ENCODE measurements around the gene ELFN1.
A peak's percentile ranks its signal among the peaks of the same experiment; 100 is the strongest.

Gene ELFN1

DNA sequence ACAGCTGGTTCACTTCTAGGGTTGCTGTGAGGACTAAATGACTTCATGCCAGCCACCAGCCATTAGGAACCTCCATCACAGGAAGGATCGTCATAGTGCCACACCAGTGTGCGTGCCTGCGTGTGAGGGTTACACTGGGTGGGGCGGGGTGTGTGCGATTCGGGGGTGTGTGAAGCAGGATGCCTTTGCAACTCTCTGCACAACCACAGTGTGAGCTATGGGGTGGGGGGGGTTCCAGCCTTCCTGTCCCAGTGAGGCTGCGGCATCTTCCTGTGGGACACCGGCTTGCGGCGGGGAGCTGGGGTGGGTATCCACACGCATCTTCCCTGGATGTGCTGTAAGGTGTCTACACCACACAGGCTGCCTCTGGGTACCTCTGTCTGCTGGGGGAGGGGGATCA lies 6.9 kb upstream of the ELFN1 start:
- no peak for DNase-seq (ENCODE audit: low read depth in 4 of 4, low spot score in 1 of 4)

DNA sequence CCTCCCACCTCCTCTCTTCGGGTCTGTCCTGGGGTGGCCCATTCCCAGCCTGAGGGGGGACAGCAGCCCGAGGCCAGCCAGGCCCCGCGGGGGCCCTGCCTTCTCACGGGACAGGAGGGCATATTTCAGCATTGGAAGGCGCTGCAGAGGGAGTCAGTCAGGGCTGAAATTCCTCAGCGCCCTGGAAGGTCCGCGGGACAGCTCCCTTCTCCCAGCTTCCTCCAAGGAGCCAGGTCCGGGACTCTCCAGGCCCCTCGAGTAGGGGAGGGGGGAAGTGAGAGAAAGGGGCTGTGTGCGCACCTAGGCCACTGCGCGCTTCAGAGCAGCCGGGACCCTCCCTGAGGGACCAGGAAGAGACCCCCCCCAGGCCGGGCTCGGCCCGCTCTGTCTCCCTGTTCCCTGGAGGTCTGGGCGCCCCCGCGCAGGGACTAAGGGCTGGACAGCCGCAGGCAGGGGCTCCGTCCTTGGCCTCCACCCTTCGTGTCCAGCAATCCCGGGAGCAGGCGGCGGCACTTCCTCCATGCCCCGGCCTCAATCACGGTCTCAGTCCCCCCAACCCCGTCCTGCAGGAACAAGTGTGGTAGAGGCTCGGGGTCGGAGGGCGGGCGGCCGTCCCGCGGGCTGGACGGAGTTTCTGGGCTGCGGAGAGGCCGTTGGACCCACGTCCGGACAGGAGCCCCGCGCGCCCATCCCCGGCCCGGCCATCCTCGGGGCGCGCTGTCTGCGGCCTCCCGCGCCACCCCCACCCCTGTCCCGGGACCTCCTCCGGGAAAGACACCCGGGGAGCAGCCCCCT lies 6.0 kb upstream of the ELFN1 start:
- DNase-seq (ENCODE audit: low read depth in 4 of 4, low spot score in 1 of 4), result no peak

DNA sequence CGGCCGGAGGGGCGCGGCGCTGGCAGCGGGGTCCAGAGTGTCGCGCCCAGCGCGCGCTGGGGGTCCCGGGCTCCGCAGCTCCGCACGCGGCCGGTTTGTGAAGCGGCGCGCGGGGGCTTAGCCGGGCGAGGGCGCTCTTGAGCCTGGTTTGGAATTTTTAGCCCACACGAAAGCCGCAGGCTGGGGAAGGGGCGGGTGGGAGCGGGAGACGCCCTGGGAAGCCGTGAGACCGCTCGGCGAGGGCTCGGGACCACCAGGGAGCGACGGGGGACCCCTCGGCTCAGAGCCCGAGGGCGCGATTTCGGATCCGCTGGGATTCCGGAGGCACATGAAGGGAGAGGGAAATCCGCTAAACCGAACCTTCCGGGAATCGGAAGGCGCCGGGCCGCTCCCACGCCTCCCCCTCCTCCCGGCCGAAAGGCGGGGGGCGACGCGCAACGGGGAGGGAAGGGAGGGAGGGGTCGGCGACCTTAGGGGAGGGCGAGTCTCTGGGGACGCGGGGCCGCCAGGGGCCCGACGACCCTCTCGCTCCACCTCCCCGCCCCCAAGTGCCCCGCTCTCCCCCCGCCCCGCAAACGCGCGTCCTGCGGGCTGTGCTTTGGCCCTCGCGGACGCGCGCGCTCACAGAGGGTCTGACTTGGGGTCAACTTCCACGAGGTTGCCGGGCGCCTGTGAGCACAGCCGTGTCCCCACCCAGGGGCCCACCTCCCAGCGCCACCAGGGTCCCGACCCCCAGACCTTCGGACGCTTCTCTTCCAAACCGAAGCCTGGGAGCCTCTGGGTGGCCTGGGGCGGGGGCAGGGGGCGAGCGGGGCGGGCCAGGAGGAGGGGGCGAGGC lies 5.1 kb upstream of the ELFN1 start:
- peak in 3 of 4 experiments; percentile 25 to 42 (median 42) for DNase-seq (ENCODE audit: low read depth in 4 of 4, low spot score in 1 of 4)

DNA sequence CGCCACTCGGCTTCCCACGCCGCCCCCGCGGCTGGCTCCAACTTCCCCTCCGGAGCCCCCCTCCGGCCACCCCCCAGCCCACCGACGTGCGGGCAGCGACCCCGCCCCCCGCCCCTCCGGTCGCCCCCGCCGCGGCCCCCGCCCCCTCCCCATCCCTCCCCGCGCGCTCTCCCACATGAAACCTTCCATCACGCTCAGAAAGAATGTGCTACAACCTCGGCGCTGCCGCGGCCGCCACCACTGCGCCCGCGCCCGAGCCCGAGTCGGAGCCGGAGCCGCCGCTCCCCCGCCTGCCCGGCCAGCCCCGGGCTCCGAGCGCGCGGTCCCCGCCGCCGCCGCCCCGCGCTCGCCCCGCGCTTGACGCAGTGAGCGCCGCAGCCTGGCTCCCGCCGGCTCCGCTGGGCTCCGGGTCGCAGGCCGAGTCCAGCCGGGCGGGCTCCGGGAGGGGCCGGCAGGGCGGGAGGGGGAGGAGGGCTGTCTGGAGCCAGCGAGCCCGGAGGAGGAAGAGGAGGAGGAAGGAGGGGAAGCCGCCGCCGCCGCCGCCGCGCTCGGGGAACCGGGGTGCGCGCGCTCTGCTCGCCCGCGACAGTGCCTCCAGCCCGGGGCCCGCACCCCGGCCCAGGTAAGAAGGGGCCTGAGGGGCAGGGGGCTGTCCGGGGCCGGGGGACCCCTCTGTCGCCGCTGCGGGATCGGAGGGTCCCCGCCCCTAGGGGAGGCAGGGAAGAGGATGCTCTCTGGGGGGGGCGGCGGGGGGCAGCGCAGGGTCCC lies 4.3 kb upstream of the ELFN1 start:
- DNase-seq (ENCODE audit: low read depth in 4 of 4, low spot score in 1 of 4), result no peak

DNA sequence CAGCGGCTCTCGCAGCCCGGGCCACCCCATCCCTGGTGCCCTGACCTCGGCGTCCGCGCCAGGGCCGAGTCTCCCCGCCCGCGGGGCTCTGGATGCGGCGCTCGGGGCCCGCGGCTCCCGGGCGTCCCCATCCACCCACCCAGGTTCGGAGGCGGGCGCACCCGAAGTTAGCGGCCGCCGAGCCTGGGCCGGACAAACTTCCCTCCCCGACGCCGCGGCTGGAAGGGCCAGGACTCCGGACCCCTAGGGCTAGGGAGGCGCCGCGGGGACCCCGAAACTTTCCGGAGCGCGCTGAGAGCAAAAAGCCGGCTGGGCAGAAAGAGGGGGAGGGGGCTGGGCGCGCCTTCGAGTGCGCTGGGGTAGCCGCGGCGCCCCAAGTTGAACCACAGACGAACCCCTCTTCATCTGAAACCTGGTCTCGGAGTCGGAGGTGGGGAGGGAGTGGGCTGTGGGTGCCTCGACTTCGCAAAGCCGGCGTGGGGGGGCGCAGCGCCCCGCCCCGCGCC lies 3.7 kb upstream of the ELFN1 start:
- DNase-seq (ENCODE audit: low read depth in 4 of 4, low spot score in 1 of 4), result no peak

DNA sequence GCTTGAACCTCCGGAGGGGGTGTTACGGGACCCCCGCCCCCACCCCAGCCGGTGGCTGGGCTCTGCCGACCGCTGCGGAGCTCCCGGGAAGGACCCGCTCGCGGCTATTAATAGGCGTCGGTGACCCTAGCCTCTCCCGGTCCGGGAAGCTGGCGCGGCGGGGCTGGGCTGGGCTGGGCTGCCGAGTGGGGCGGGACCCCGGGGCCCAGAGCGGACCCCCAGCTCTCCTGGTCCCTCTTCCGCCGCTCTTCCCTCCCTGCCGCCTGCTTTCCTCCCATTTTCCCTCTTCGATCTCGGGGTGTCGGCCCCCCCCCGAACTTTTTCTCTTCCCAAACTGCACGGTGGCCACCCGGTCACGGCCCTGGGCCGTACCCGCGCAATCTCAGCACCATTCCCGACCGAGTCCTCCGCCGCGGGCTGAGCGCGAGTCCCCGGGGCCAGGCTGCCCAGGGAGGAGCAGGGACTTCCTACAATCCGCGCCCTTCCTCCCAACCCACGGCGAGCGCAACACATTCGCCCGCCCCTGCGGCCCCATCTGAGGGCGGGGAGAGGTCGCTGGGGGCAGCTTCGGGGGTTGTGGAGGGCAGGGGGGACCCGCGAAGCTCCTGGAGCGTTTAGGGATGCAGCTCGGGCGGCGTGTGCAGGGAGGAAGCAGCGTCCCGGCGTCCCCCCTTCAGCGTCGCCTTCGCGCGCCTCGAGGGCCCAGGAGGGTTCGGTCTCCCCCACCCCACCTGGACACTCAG lies 3.1 kb upstream of the ELFN1 start:
- DNase-seq (ENCODE audit: low read depth in 4 of 4, low spot score in 1 of 4), result no peak

DNA sequence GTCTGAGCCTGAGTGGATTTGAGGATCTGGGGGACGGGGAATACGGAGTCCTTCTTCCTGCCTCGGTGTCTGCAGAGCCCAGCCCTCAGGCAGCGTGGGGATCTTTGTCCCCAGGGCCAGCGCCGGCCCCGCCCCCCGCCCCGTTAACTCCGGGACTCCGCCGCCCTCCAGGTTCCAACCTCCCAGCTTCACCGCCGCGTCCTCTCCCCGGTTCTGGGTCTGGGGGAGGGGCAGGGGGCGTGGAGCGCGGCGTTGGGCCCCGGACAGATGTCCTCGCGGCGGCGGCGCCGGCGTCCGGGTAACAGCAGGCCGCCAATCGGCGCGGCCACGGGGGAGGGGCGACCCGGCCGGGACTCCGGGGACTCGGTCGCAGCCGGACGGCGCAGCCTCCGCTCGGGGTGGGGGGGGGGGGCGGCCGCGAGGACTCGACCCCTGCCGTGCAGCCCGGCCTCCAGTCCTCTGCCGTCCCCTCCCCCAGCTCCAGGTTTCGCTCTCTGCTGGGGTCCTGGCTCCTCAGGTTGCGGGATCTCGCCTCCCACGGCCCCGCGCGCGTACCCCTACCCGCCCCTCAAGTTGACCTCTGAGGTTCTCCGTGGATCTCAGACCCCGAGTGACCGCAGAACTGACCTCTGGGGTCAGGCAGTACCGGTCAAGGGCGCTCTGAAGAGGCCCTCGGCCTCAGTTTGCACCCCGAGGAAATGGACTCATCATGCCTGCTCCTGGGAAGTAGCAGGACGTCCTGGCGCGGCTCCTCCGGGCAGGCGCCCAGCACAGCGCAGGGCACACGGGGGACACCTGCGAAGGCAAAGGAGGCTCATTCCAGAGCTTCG lies 2.3 kb upstream of the ELFN1 start:
- no peak for DNase-seq (ENCODE audit: low read depth in 4 of 4, low spot score in 1 of 4)

DNA sequence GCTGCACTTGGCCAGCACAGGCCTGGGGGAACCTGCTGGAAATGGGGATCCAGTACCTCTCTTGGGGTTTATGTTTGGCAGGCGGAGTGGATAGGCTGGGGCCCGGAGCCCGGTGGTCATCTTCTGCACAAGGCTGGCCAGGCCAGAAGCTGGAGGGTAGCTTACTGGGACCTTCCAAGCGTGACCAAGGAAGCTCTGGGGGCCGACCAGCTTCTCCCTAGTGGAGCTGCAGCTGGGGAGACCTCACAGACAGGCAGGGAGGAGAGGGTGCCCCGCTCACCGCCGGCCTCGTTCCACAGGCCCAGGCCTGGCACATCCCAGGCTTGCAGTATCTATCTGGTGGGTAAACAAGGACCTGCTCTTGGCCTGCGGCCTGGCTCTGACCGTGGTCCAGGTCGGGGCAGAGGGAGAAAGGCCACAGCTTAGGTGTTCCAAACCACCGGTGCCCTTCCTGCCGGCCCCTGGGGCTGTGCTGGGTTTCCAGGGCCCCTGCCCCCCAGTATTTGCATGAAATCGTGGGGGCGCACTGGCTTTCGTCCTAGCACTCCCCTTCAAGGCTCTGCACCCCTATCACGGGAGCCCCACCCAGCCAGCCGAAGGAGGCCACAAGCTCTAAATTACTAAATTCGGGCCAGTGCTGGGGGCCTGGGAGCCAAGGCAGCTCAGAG lies 1.5 kb upstream of the ELFN1 start:
- DNase-seq (ENCODE audit: low read depth in 4 of 4, low spot score in 1 of 4), result no peak

DNA sequence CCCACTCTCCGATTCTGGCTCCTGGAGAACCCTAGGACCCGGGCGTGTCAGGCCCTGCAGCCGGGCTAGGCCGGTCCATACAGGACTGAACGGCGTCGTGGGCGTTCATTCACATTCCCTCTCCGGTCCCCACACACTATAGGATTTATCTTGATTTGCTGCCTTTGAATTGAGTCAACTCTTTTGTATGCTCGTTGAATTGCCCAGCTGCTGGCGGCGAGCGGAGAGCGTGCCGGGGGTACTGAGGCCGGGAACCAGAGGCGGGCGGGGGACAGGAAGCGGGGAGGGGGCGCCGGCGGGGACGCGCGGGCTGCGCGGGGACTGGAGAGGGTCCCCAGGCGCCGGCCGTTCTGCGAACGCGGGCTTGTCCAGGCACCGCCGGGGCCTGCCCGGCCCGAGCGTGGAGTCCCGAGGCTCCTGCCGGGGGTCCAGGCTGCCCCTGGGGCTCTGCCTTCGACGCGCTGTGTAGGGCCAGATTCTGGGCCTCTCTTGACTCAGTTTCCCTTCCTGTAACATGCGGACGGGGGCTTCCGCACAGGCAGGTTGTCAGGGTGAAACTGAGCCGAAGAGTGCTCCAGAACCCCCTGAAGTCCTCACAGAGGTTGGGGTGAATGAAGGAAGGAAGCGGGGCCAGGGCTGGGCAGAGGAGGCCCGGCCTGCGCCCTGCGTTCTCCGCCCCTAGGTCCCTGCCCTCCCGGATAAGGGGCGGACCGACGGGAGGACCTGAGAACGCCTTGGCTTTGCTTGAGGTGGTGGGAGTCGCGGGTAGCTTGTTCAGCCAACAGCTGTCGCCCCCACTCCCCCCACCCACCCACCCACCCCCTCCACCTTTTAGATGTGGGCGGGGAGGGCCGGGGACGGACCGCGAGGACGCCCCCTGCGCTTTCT lies 769 bp upstream of the ELFN1 start:
- no peak for DNase-seq (ENCODE audit: low read depth in 4 of 4, low spot score in 1 of 4)

DNA sequence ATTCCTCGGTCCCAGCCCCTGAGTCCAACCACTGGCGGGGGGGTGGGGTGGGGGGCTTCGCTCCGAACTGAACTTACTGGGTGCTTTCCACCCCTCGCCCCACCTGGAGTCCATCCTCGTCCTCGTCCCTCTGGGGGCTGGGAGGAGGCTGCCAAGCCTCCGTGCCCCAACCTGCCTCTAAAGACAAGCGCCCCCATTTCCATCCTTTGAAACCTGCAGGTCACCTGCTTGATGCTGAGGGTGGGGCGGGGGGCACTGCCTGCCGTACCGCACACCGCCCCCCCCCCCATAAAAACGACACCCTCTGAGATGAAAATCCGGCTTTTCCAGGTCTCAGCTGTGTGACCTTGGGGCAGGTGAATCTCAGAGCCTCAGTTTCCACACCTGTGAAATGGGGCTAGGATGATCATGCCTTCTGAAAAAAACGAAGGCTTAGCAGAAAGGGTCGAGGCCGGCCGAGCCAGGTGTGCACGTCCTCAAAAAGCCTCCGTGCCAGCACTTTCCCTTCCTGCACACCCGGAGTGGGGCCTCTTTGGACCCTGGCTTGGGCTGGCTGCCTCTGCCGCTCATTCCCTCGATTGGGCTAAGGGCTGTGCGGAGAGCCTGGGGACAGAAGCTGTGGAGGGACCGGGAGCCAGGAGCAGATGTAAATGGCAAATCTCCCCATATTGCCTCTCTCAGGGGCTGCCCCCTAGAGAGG lies 967 bp downstream of the ELFN1 start:
- DNase-seq (ENCODE audit: low read depth in 4 of 4, low spot score in 1 of 4), result no peak

DNA sequence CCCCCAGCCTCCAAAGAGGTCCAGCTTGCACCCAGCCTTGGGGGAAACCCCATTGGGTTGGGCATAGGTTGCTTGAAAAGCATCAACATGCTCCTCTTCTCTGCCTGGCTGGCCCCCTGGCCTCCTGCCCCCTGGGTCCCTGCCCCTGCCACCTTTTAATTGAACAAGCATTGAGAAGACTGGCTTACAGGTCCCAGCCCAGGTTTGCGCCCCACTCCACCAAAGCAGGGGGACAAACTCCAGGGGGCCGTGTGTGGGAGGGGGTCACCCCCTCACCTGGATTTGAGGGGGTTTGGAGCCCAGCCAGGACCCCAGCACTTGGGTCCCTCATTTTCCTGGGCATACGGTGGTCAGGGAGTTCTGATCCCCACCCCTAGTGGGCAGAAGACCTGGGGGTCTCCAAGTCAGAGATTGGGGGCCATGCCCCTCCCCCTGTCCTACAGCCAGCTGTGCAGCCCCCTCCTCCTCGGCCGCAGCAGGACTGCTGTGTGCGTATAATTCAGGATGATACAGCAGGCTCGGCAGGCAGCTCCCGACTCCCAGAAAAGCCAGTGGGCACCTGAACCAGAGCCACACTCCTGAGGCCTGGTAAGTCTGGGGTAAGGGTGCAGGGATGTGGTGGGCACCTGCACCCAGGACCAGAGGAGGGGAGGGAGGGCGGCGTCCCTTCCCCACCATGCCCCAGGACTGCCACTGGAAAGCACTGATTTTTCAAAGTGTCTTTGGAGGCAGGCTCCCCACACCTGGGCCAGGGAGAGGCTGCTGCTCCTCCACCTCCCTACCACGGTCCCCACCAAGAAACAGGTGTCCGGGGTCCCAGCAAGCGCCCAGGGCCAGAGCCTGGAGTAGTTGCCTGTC lies 1.7 kb downstream of the ELFN1 start:
- no peak for DNase-seq (ENCODE audit: low read depth in 4 of 4, low spot score in 1 of 4)

DNA sequence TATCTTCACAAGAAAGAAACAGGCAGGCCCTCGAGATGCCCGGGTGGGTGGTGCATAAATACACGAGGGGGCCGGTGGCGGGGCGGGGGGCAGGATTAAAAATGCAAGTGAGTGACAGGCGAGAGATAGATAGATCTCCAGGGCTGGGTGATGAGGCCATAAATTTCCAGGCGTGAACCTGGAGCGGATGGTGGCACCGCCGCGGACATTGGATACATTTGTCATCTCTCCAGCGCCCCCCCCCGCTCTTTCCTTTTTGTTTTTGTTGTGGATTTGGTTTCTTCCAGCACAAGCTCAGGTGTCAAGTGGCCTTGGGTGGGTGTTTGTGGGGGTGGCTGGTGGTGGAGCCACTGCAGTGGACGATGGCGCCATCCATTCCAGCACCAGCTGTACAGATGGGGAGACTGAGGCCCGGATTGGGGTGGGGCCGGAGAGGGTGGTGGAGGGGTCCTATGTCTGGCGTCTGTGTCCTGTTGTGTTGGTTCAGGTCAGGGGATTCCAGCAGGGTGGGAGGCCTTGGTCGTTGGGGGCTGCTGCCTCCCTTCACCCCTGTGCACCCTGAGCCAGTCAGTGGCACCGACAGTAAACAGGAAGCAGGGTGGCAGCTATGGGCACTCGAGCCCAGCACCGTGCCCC lies 2.9 kb downstream of the ELFN1 start:
- no peak for DNase-seq (ENCODE audit: low read depth in 4 of 4, low spot score in 1 of 4)

DNA sequence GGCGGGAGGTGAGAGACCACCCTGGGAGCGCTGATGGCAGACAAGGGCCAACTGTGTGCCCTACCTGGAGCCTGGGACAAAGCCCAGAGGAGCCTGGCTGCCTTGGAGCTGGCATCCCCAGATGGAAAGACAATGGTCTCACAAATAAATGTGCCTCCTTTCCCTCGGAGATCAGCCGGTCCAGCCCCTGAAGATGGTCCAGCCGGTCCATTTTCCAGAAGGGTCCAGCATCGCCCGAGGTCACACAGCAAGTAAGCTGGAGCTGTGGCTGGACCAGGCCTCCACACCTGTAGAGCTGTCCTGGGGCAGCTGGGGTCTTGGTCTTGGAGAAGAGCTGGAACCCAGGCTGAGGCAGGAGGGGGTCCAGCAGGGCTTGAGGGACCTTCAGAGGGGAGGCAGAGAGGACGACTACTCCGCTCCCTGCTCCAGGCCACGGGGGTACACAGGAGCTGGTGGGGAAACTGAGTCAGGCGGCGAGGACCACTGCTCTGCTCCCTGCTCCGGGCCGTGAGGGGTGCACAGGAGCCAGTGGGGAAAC lies 3.6 kb downstream of the ELFN1 start:
- DNase-seq (ENCODE audit: low read depth in 4 of 4, low spot score in 1 of 4), result no peak

DNA sequence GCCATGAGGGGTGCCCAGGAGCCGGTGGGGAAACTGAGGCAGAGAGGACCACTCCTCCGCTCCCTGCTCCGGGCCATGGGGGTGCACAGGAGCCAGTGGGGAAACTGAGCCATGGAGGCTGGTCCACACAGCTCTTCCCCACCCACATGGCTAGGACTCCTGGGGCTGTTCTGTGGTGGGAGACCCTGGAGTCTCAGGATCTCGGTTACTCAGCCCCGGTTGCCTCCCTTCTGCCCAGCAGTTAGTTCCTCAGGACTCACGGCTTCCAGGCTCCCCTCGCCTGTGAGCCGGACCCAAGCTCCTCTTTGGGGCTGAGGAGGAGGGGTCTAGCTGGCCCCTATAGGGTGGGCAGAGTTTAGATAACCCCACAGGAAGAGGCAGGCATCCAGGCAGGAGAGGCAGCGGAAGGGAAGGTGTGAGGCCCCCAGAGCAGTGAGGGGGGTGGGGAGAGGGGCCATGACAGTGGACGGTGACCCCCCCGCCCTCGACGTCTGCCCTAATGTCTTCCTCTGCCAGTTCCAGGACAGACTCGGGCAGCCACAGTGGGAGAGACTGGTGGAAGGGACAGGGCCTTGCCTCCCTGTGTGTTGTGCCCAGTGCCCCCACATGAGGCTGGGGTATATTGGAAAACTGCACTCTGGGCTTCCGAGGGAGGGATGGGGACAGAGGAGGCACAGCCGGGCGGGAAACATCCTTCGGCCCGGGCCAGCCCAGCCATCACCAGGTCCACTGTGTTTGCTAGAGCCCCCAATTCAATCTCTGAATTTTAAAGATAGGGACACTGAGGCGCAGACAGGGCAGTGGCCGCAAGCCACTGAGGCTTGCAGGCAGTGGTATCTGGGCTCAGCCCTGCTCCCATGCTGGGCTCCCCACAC lies 4.3 kb downstream of the ELFN1 start:
- no peak for DNase-seq (ENCODE audit: low read depth in 4 of 4, low spot score in 1 of 4)

DNA sequence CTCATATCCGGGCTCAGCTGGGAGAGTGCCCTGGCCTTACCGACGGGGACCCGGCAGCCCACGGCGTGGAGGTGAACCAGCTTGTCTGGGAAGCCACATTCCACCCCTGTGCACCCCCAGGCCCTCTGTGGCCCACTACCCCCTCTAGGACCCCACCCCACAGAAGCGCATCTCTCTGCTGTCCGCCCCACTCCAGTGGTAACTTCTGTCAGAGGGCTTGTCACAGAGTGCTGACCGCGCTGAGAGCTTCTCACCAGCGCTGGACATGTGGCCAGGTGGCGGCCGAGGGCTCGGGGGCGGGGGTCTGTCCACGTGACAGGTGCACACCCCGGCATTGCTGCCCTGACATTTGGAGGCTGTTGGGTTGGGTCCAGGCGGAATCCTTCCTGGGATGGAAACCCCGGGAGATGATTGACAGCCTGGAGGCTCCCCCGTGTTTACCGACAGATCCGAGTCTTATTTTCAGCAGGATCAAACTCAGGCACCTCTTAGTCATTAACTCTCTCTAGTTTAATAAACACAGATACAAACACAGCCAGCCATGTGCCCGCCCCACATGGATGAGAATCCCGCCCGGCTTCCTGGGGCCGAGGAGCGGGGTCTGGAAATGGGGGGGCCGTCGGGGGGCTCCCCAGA lies 5.1 kb downstream of the ELFN1 start:
- no peak for DNase-seq (ENCODE audit: low read depth in 4 of 4, low spot score in 1 of 4)
